ENCODE data around the gene SLC6A19. TPM values are rescaled to one million over a fixed set of nuclear protein-coding genes. Genes with fewer than 3 reads are reported as not detected.

SLC6A19 gene
- total RNA-seq, 1 donor from 2014 or later, result not detected

DNA sequence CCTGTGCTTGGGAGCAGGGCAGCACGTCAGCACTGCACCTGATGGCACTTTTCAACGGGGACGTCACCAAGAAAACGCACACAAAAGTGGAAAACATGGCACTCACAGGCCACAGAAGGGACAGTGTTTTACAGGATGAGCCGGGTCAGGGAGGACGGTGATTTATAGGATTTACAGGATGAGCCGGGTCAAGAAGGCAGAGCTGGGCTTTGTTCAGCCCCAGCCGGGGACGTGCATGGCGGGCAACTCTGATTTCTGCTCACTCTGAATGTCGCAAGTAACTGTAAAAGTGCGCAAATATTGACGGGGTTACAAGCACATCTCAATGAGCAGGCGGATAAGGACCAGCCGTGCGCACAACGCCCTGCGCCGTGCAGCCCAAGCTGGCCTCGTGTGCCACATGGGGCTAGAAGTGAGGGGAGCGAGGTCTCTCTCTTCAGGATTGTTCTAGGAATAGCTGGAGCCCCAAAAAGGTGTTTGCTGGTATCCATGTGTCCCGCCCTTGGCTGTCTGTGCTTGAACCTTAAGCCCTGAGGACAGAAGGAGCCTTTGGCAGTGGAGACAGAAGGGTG is 40.2 kb downstream of the SLC6A19 start:
- DNase-seq (ENCODE audit: low read depth), result no peak

DNA sequence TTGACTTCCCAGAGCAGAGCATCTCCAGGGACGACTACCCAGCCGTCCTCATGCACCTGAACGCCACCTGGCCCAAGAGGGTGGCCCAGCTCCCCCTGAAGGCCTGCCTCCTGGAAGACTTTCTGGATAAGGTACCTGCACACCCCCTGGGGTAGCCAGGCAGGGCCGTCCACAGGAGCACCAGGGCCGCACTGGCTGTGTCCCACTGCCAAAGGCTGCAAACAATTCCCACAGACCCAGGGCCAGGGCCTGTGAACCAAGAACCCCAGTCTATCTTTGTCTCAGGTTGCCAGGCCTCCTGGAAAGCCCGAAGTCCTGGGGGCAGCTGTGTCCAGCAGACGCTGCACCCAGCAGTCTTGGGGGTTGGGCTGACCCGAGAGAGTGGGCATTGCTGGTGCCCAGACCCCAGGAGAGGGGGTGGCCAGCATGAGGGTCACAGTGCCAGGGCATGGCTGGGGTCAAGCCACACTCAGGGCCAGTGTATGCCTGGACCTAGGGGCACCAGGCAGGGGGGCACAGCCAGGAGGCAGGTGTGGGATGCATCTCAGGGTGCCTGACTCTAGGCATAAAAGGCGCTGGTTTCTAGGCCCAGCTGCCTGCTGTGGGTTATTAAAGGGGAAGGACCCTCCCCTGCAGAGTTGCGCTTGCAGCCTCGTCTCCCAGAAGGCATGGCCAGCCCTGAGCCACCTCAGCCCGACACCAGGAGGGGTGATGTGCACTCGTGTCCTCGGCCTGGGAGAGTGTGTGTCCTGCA is 41.5 kb downstream of the SLC6A19 start:
- no peak for DNase-seq (ENCODE audit: low read depth)

DNA sequence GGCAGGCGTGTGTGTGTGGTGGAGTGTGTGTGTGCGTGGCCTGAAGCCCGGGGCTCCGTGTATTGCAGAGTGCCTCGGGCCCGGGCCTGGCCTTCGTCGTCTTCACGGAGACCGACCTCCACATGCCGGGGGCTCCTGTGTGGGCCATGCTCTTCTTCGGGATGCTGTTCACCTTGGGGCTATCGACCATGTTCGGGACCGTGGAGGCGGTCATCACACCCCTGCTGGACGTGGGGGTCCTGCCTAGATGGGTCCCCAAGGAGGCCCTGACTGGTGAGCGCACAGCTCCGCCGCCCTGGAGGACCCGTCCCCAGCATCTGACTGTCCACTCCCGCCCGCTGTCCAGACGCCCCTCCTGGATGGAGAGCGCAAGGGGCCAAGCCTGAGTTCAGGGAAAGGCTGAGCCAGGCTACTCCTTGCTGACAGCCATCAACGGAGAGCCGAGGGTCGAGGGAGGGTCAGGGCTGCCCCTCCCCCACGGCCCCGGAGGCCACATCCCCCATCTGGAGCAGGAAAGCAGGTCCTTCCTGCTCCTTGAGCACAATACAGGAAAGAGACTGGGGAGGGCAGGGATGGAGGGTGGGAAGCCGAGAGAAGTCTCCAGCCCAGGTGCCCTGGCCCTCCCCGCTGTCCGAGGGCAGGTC is 42.2 kb downstream of the SLC6A19 start:
- DNase-seq (ENCODE audit: low read depth), result no peak

DNA sequence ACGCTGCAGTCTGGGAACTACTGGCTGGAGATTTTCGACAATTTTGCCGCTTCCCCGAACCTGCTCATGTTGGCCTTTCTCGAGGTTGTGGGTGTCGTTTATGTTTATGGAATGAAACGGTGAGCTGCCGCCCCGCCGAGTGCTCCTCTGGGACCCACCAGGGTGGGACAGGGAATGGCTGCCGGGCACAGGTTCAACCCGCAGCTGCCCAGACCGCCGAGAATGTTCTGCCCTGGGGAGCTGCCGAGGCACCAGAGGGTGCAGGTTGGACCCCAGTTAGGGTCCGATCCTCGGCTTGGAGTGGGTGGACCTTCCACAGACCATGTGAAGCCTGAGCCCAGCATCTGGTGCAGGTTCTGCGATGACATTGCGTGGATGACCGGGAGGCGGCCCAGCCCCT is 42.9 kb downstream of the SLC6A19 start:
- DNase-seq (ENCODE audit: low read depth), result no peak

DNA sequence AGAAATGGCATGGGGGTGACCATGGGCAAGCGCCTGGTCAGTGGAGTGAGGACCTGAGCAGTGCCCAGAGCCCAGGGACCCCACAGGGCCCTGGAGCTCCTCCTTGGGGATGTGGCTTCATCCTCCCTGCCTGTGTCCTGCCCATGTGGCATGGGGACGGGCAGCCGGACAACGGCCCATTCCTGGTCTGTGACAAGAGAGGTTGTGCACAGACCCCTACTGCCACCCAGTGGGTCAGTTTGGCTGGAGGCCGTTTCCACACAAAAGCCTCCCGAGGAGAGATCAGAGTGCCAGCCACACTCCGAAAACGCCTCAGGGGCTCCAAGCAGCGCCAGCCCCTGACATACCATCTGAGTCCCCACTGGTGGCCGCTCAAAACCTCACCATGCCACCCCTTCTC is 43.6 kb downstream of the SLC6A19 start:
- peak; percentile 3 for DNase-seq (ENCODE audit: low read depth)

DNA sequence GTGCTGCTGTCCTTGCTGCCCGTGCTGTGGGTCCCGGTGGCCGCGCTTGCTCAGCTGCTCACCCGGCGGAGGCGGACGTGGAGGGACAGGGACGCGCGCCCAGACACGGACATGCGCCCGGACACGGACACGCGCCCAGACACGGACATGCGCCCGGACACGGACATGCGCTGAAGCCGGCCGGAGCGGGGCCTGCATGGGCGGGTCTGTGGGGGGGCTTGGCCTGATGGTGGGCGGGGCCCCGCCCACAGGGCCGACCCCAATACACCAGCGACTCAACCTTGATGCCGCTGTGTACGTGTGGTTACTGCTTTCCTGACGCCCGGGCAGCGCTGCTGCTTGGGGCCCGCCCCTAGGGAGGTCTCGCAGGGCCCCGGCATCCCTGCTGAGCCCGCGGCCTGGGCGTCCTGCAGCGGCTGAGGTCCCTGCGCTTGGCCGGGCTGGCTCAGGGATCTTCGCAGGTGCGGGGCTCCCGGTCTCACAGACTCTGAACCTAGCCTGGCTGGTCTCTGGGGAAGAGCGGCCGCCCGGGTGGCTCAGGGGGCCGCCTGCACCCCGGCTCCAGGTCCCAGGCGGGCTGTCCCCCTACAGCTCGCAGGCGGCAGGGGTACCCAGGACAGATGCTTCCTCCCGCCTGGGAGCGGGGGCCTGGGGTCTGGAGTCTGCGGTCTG is 44.6 kb downstream of the SLC6A19 start:
- DNase-seq (ENCODE audit: low read depth), result no peak

DNA sequence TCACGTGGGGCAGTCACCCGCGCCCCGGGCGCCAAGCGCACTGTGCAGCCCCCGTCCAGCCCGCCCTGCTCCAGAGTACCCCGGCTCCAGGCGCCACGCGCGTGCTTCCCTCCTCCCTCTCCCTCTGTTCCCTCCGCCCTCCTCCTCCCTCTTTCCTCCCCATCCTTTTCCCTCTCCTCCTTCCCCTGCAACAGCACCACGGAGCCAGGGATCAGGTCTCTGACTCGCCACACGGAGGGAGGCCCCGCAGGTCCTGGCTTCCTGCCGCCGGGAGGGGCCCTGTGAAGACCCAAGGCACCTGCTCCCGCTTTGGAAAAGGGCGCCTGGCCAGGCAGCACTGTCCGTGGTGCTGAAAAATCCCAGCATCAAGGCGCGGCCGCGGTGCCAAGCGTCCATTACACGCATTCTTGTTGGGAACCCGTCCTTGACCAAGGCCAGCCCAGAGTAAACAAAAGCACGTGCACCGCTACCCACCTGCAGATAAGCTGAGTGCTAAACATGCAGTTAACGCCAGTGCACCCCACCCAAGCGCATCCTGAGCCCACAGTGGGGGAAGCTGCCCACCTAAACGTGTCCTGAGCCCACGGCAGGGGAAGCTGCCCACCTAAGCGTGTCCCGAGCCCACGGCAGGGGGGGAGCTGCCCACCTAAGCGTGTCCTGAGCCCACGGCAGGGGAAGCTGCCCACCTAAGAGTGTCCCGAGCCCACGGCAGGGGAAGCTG is 45.5 kb downstream of the SLC6A19 start:
- peak; percentile 71 for DNase-seq (ENCODE audit: low read depth)

DNA sequence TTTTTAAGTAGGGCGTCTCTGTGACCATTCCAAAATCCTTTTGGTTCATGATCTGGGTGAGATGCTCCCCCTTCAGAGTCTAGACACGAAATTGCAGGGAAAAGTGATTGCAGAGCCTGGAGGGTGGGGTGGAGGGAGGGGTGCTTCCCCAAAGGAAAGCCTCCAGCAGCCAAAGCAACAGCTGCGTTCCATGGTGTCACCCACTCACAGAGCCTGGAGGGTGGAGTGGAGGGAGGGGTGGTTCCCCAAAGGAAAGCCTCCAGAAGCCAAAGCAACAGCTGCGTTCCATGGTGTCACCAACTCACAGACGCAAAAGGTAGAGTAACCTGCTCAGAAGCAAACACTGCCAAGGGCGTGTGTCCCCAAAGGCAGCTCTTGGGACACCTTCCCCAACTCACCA is 46.4 kb downstream of the SLC6A19 start:
- no peak for DNase-seq (ENCODE audit: low read depth)

DNA sequence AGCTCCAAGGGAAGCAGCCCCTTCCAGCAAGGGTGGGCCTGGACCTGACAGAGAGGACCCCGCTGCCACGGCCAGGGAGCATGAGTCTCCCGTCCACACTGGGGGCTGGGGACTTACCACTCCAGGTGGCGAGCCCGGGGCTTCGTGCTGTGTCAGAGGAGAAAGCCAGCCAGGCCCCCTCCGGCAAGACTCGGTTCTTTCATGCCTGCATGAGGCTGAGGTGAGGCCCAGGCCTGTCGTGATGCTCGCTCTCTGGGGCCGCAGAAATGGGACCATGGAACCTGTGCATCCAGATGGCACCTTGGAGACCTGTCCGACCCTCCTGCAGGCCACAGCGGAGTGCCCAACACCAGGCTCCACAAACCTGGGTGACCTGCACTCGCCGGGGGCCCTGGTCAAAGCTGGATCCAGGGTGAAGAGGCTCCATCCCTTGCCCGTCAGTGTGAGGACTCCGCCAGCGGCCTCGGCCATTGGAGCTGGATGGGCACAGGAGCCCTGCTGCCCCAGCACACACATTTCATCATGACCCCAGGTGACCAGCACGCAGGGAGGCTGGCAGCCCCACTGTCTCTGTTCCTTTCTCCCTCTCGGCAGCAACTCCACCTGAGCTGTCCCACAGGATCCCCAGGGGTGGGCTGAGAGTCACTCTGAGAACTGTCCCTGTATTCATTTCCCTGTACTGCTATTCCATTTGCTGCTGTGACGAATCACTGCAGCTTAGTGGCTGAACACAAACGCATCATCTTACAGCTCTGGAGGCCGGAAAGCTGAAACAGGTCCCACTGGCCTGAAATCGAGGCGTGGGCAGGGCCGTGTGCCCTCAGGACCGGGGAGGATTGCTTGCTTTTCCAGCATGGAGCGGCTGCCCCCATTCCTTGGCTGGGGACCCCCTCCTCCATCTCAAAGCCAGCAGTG is 48.2 kb downstream of the SLC6A19 start:
- no peak for DNase-seq (ENCODE audit: low read depth)

DNA sequence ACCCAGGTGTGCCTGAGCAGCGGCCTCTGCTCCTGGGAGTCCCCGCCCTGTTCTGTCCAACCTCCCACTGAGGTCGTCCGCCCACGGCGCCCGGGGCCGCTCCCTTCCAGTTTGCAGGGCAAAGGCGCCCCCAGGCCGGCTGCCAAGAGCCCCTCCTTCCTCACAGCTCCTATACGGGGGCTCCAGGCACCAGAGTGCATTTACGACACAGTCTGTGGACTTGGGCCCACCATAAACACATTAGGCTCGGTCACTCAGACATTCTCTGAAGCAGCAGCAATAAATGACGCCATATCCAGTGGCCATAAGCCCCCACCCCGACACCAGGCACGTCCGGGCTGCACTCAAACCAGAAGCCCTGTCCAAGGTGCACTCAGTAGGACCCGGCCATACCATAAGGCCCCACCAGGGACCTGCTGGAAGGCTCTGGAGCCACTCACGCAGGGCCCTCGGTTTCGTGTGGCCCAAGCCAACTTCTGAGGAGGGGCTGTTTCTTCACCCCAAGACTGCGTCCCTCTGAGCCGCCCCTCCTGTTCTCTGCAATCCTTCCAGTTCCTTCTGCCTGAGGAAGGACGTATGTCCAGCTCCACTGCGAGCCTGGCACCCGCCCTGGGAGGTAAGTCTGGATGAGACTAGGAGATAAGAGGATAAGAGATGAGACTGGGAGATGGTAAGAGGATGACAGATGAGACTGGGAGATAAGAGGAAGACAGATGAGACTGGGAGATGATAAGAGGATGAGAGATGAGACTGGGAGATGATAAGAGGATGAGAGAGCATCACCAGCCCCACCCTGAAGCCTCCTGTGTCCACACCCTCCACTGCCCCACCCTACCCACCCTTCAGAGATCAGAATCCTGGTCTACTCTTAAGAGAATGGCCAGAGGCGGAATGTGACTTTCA is 50.5 kb downstream of the SLC6A19 start:
- DNase-seq (ENCODE audit: low read depth), result no peak

DNA sequence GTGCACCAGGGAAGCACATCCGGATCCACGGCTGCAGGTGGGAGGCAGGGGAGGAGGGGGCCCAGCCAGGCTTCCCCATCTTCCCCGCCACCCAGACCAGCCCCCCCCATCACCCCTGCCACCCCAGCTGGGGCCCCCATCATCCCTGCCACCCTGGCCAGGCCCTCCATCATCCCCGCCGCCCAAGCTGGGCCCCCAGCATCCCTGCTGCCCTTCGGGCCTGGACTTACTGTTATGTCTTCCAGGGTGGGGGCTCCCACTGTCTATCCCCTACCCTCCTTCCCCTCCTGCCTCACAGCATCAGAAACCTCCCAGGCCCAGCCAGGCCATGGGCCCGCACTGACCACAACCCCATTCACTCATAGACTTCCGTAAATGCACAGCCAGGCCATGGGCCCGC is 51.3 kb downstream of the SLC6A19 start:
- no peak for DNase-seq (ENCODE audit: low read depth)

DNA sequence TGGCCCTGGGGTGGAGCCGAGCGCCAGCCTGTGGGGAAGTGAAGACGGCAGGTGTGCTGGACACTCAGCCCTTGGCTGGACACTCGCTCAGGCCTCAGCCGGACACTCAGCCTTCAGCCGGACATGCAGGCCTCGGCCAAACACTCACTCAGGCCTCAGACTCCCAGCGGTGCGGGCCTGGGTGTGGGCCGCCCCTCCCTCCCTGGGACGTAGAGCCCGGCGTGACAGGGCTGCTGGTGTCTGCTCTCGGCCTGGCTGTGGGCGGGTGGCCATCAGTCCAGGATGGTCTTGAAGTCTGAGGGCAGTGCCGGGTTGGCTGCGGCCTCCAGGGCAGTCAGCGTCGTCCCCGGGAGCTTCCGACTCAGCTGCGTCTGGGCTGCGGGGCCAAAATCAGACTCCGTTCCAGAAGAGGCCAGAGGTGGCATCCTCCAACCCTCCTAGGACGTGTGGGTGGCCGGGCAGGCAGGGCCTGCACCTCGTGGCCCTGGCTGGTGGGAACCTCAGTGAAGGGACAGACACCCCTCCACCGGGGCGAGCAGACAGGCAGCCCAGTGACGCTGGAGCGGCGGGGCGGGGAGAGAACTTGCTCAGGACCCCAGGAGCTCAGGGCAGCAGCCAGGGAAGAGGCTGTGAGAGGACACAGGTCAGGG is 52.2 kb downstream of the SLC6A19 start:
- DNase-seq (ENCODE audit: low read depth), result peak; percentile 9

DNA sequence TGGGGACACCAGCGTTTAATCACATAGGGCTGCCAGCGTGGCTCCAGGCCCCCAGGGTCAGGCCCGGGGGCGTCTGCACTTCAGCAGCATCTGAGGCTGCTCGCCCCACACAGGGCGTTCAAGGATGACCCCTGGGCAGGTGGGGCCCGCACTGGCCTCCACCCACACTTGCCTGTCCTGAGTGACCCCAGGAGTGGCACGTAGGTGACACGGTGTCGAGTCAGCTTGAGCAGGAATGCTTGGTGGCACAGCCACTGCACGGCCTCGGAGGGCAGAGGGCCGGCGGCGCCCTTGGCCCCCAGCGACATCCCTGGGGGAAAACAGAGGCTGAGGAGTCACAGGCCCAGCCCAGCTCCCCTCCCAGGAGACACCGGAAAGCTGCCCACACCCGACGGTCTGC is 52.8 kb downstream of the SLC6A19 start:
- no peak for DNase-seq (ENCODE audit: low read depth)

DNA sequence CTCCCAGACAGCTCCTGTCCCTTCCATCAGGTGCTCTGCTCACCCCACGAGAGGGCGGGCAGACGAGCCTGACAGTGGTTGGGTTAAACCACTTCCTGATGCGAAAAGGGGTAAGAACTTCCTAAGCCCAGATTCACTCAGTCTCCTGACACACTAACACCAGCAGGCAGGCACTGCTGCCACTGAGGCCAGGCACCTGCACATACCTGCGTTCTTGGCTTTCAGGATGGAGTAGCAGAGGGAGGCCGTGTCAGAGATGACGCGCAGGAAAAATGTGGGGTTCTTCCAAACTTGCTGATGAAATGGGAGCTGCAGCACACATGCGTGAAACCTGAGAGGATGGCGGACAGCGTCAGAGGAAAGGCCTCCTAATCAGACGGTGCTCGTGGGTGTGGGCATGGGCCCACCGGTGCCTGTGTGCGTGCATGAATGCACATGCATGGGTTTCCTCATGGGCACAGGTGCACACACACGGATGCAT is 53.7 kb downstream of the SLC6A19 start:
- DNase-seq (ENCODE audit: low read depth), result no peak

DNA sequence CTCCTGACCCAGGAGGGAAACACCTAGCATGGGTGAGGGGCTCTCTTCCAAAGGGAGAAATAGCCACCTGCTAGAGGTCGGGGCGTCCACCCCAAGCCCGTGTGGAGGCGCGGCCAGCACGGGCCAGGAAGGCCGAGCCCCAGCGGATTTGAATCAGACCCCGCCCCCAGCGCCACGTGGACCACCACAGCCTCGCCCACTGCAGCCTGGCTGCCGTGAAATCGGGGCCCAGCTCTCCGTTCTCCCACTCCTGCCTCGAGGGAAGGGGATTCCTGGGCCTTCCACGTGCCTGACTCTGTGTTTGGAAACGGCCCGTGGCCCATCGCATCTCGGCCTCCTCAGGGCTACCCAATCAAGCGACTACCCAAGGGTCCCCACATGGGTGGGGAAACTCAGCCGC is 55.4 kb downstream of the SLC6A19 start:
- no peak for DNase-seq (ENCODE audit: low read depth)

DNA sequence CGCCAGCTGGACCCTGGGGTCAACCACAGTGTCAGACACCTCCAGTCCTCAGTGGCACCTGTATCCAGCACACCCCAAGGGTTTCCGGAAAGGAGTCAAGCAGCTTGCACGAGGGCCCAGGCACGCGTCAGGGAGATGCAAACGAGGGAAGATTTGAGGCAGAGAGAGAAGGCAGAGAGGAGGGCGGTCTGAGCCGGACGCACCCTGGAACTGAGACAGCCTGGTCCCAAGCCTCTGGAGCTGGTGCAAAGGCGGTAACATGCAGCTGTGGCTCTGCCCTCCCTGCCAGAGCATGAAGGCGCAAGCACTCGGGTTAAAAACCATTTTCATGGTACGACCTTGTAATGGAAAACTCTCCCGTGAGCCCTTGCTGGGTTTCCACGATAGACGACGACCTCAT is 56.0 kb downstream of the SLC6A19 start:
- DNase-seq (ENCODE audit: low read depth), result no peak

DNA sequence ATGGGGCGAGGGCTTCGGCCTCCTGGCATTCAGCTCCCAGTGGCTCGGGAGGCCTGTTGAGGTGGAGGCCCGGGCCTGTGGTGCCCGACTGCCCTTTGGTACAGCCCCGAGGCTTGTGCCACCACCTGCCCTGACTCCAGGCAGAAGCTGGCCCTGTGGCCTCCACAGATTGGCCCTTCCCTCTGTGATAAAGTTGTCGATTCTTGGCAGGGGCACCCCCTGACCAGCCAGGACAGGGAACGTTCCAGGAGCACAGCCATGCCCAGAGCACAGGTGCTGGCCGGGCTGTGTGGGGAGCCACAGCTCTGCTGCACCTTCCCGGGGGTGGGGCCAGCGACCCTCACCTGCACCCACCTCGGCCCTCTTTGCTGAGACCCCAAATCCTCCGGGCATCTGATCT is 56.4 kb downstream of the SLC6A19 start:
- DNase-seq (ENCODE audit: low read depth), result no peak

DNA sequence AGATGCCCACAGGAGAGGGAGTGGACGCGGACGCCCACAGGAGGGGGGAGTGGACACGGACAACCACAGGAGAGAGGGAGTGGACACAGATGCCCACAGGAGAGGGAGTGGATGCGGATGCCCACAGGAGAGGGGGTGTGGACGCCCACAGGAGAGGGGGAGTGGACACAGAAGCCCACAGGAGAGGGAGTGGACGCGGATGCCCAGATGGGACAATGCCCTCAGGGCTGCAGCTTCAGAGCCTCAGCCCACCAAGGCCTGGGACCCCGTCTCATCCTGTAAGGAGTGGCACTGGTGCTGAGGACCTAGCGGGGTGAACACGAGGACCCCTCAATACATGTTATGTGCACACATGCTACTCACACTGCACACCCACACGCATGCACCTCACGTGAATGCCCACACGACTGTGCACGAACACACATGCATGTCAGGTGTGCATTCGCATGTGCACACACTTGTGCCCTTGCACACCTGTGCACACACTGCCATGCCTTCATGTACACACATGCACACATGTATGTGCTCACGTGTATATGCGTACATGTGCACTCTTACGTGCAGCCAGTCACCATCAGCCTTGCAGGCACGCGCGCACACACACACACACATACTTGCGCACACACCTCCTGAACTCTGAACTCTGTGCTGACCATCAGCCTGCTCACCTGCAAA is 58.5 kb downstream of the SLC6A19 start:
- no peak for DNase-seq (ENCODE audit: low read depth)
